Dendritic cell treated with granulocyte-macrophage colony-stimulating factor and Interleukin-4, amounts not matched to agents 40 ng/mL and 50 ng/mL, for 4 days (primary cell): ENCODE results near the gene FTSJ3.

Source experiments
- H3K27ac Mint-ChIP-seq: one replicate; pipeline ENCODE4 v1.8.0; 2022; ENCODE audit warnings: mild to moderate bottlenecking, mixed read lengths
- H3K27me3 Mint-ChIP-seq: one replicate; pipeline ENCODE4 v1.8.0; 2022; ENCODE audit warnings: mild to moderate bottlenecking, mixed read lengths
- H3K36me3 Mint-ChIP-seq: one replicate; pipeline ENCODE4 v1.8.0; 2022; ENCODE audit warnings: low read depth, mixed read lengths
- H3K4me1 Mint-ChIP-seq: one replicate; pipeline ENCODE4 v1.8.0; 2022; ENCODE audit warnings: low read depth, mixed read lengths
- H3K4me3 Mint-ChIP-seq: one replicate; pipeline ENCODE4 v1.8.0; 2022; ENCODE audit warnings: mild to moderate bottlenecking, moderate library complexity, mixed read lengths
- H3K9me3 Mint-ChIP-seq: one replicate; pipeline ENCODE4 v1.8.0; 2022; ENCODE audit warnings: mixed read lengths
- intact Hi-C: fragments of 100-400 bp; cut with micrococcal nuclease; formaldehyde crosslinking; loops from one replicate; pipeline ENCODE4 v1.15.0; 2022

Gene FTSJ3

GRCh38 chr17:63837962-63838600 lies 10.6 kb upstream of the FTSJ3 start:
- Mint-ChIP-seq H3K27ac (peak overlapping the region; percentile 12), H3K4me1 (peaks cover 58% of the 10 kb centered on the region), H3K4me3 (no peak overlapping the region), H3K9me3 (no peaks in the 10 kb centered on the region), H3K27me3 (no peaks in the 10 kb centered on the region), H3K36me3 (peaks cover 75% of the 10 kb centered on the region)
- intact Hi-C loops = no loop called here

DNA sequence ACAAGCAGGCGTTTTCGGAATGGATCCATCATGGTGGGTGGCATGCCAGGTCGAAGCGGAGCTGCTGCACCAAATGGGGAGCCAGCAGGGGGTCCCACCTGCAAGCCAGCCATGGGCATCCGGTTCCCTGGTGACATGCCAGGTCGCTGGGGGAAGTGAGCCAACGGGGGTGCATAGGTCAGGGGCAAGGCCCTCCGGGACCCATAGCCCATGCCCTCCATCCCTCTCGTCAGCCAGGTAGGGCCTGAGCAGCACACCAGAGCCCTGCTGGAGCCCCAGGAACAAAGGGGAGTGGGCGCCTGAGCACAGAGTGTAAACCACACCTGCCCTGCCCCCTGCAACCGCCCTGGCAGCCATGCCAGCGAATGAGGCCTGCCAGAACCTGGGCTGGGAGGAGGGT lies 10.0 kb upstream of the FTSJ3 start:
- Mint-ChIP-seq H3K4me3 (no peak overlapping the region), H3K36me3 (peaks cover 81% of the 10 kb centered on the region), H3K4me1 (peaks cover 58% of the 10 kb centered on the region), H3K9me3 (no peaks in the 10 kb centered on the region), H3K27ac (no peak overlapping the region), H3K27me3 (no peaks in the 10 kb centered on the region)
- intact Hi-C loops = no loop called here

GRCh38 chr17:63836811-63837210 lies 9.3 kb upstream of the FTSJ3 start:
- Mint-ChIP-seq H3K4me3 (no peak overlapping the region), H3K27ac (no peak overlapping the region), H3K4me1 (peaks cover 58% of the 10 kb centered on the region), H3K27me3 (no peaks in the 10 kb centered on the region), H3K36me3 (peaks cover 81% of the 10 kb centered on the region), H3K9me3 (no peaks in the 10 kb centered on the region)
- intact Hi-C loops = no loop called here

GRCh38 chr17:63835167-63835720 lies 7.8 kb upstream of the FTSJ3 start:
- peaks cover 47% of the 10 kb centered on the region for H3K4me1 Mint-ChIP-seq
- H3K27me3 Mint-ChIP-seq = no peaks in the 10 kb centered on the region
- H3K36me3 Mint-ChIP-seq = peaks cover 86% of the 10 kb centered on the region
- H3K4me3 Mint-ChIP-seq = no peak overlapping the region
- no peaks in the 10 kb centered on the region for H3K9me3 Mint-ChIP-seq
- intact Hi-C loops = no loop called here
- peak overlapping the region; percentile 69 for H3K27ac Mint-ChIP-seq

- intact Hi-C loops = no loop called here
- no peaks in the 10 kb centered on the region for H3K27me3 Mint-ChIP-seq
- no peak overlapping the region for H3K4me3 Mint-ChIP-seq
- H3K27ac Mint-ChIP-seq = peak overlapping the region; percentile 69
- H3K4me1 Mint-ChIP-seq = peaks cover 49% of the 10 kb centered on the region
- peaks cover 93% of the 10 kb centered on the region for H3K36me3 Mint-ChIP-seq
- no peaks in the 10 kb centered on the region for H3K9me3 Mint-ChIP-seq
Observed at GRCh38 chr17:63834431-63835166, 7.1 kb upstream of the FTSJ3 start.

DNA sequence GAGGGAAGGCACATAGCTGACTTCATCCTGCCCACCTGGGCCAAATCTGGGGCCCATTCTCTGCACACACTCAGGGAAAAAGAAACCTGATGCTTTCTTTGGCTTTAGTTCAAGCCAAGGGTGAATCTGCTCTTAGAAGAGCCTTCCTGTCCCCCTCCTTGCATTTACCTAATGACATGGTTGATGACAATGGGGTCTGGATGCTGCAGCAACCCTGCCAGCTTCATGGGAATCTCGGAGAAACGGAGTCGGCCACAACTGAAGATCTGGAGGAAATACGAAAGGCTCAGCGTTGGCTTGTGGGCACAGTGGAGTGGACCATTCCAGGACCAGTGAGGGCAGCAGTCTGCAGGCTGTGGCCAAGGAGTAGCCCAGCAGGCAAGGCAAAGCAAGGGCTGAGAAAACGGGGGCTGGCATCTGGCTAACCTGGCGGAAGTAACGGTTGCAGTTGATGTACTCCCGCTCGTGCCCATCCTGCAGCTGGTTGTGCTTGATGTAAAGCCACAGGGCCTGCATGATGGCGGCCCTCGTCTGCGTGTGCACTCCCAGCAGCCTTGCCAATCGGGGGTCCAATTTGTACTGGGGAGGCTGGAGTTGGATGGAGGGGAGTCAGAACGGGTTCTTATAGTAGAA lies 6.4 kb upstream of the FTSJ3 start:
- intact Hi-C loops = no loop called here
- no peak overlapping the region for H3K4me3 Mint-ChIP-seq
- H3K36me3 Mint-ChIP-seq = peaks cover 100% of the 10 kb centered on the region
- H3K4me1 Mint-ChIP-seq = peaks cover 48% of the 10 kb centered on the region
- H3K27ac Mint-ChIP-seq = peak overlapping the region; percentile 69
- no peaks in the 10 kb centered on the region for H3K27me3 Mint-ChIP-seq
- H3K9me3 Mint-ChIP-seq = no peaks in the 10 kb centered on the region

DNA sequence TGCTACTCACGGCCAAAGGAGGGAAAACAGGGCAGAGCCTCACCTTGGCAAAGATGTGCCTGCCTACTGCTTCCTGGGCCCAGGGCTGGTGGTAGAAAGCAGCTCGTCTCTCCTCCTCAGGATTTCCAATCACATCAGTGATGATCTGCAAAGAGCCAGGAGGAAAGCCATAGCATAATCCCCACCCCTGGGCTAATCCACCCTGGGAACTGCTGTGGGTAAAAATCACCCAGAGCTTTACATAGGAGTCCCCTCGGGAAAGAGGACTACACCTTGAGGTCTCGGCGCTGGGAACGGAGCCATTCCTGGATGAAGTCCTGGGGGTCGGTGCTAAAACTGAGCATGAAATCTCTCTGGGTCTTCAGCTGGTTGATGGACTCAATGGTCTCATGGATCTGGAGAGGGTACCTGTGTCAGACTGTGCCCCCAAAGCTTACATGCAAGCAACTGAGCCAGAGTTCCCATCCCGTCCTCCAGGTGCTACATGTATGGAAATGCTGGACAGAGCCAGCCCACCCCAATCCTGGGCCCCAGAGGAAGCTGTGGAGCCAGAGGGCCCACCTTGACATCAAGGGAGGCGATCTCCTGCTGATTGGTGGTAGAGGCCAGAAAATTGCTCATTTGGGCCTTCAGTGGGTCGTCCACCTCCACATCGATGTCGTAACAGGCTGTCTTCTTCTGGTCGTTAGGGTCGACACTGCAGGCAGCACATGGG lies 5.7 kb upstream of the FTSJ3 start:
- no peak overlapping the region for H3K4me3 Mint-ChIP-seq
- peaks cover 94% of the 10 kb centered on the region for H3K36me3 Mint-ChIP-seq
- peak overlapping the region; percentile 69 for H3K27ac Mint-ChIP-seq

GRCh38 chr17:63832455-63832854 lies 5.0 kb upstream of the FTSJ3 start:
- intact Hi-C loops = no loop called here
- H3K4me3 Mint-ChIP-seq = no peak overlapping the region
- peaks cover 46% of the 10 kb centered on the region for H3K4me1 Mint-ChIP-seq
- H3K9me3 Mint-ChIP-seq = no peaks in the 10 kb centered on the region
- no peaks in the 10 kb centered on the region for H3K27me3 Mint-ChIP-seq
- no peak overlapping the region for H3K27ac Mint-ChIP-seq
- peaks cover 88% of the 10 kb centered on the region for H3K36me3 Mint-ChIP-seq

More for the DNA sequence above, 5.7 kb upstream of the FTSJ3 start:
- intact Hi-C loops = no loop called here
- peaks cover 45% of the 10 kb centered on the region for H3K4me1 Mint-ChIP-seq
- H3K27me3 Mint-ChIP-seq = no peaks in the 10 kb centered on the region
- no peaks in the 10 kb centered on the region for H3K9me3 Mint-ChIP-seq

DNA sequence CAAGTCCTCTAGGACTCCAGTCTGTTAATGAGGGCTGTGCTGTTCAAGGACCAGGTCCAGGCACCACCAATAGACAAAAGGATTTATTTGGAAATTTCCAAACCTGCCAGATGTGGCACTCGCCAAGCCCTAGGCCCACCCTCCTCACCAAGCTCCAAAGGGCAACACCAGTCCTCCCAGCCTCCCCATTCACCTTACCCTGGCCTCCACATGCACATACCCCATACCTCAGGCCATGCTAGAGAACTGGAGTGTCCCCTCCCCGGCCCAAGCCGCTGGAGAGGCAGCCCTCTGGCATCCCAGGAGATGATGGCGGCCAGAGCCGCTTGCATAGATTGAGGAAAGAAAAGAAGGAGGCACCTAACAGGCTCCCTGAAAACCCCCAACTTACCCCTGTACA lies 4.6 kb upstream of the FTSJ3 start:
- intact Hi-C loops = no loop called here
- Mint-ChIP-seq H3K4me3 (no peak overlapping the region), H3K27ac (no peak overlapping the region), H3K9me3 (no peaks in the 10 kb centered on the region), H3K27me3 (no peaks in the 10 kb centered on the region), H3K4me1 (peaks cover 46% of the 10 kb centered on the region), H3K36me3 (peaks cover 88% of the 10 kb centered on the region)

- Mint-ChIP-seq H3K4me3 (no peak overlapping the region), H3K9me3 (no peaks in the 10 kb centered on the region), H3K27me3 (no peaks in the 10 kb centered on the region), H3K36me3 (peaks cover 88% of the 10 kb centered on the region), H3K4me1 (peaks cover 46% of the 10 kb centered on the region), H3K27ac (no peak overlapping the region)
- intact Hi-C loops = no loop called here
Observed at GRCh38 chr17:63831505-63831904, 4.0 kb upstream of the FTSJ3 start.

- H3K4me1 Mint-ChIP-seq = peaks cover 51% of the 10 kb centered on the region
Observed at GRCh38 chr17:63830904-63831491, 3.5 kb upstream of the FTSJ3 start.

GRCh38 chr17:63830278-63830677 lies 2.8 kb upstream of the FTSJ3 start:
- Mint-ChIP-seq H3K4me1 (peaks cover 52% of the 10 kb centered on the region), H3K27me3 (no peaks in the 10 kb centered on the region), H3K36me3 (peaks cover 88% of the 10 kb centered on the region), H3K27ac (no peak overlapping the region), H3K9me3 (no peaks in the 10 kb centered on the region), H3K4me3 (no peak overlapping the region)
- intact Hi-C loops = no loop called here

More at GRCh38 chr17:63830904-63831491, 3.5 kb upstream of the FTSJ3 start:
- no peak overlapping the region for H3K27ac Mint-ChIP-seq
- H3K9me3 Mint-ChIP-seq = no peaks in the 10 kb centered on the region
- no peak overlapping the region for H3K4me3 Mint-ChIP-seq
- intact Hi-C loops = no loop called here
- peaks cover 88% of the 10 kb centered on the region for H3K36me3 Mint-ChIP-seq
- H3K27me3 Mint-ChIP-seq = no peaks in the 10 kb centered on the region

DNA sequence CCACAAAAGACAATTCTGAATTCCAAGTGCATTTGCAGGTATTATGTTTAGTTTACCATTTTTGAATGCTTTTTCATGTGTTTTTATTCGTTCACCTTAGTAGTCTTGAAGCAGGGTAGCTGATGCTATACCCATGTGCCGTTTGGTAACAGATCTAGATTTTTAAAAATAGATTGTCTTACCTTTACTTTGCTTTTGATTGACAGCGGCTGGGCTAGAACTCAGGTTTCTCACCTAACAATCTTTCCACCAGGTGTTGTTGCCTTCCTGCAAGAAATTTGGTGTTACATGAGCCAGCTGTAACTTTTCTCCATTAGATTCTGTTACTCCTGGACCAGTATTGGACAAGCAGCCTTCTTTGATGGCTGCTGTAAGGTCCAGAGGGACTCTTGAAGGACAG lies 1.5 kb upstream of the FTSJ3 start:
- H3K9me3 Mint-ChIP-seq = no peaks in the 10 kb centered on the region
- H3K36me3 Mint-ChIP-seq = peaks cover 88% of the 10 kb centered on the region

More for the DNA sequence above, 1.5 kb upstream of the FTSJ3 start:
- peaks cover 49% of the 10 kb centered on the region for H3K4me1 Mint-ChIP-seq
- intact Hi-C loops = loop anchor here (5.0 kb wide), 2 partner anchors 57 to 132 kb away; partner anchors contain the start of genes CCDC47 and DDX42
- no peak overlapping the region for H3K27ac Mint-ChIP-seq
- H3K27me3 Mint-ChIP-seq = no peaks in the 10 kb centered on the region
- H3K4me3 Mint-ChIP-seq = no peak overlapping the region
